ENCODE data around the gene METRN.
"Not testable (repeated sequence)": the region's sequence is repeated elsewhere in the genome, so short reads cannot be mapped to it uniquely, and the experiment has no call there.

The METRN gene

DNA sequence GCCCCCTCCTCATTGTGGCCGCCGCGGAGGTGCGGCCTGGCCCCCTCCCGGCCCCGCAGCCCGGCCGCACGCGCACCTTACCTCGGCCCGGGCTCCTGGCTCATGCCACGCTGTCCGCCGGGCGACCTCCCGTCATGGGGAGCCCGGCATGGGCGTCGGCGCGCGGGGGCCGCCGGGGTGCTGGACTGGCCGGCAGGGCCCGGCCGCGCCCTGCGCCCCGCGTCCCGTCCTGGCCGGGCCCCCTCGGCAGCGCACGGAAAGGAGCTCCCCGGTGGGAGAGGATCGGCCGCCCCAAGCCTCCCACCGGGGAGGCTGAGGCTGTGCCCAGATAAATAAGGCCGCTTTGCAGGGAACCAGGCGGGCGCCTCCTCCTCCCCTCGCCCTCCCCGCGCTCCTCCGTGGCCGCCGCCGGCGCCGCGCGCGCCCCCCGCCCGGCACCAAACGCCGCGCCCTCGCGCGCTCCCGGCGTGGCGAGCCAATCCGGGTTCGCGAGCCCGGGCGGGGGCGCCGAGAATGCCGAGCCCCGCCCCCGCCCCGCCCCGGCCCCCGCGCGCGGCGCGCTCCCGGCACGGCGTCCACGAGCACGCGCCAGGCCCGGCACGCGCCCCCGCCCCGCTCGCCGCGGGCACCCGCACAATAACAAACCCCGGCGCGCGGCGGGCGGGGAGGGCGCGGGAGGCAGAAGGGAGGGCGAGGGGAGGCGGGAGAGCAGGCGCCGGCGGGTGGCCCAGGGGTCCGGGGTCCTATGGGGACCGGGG, 9.3 kb upstream of the METRN start, which contains the start of gene FBXL16:
Gene FBXL16 (minus strand): TSS at position 371 of the 758 bp plus-strand sequence. CDS start 8,396 bp downstream, outside the sequence.
- Histone ChIP-seq H3K4me3 (peak within 1 kb of the TSS in 1 of 7 experiments; percentile 30), H3K27ac (no peak within 1 kb of the TSS)

DNA sequence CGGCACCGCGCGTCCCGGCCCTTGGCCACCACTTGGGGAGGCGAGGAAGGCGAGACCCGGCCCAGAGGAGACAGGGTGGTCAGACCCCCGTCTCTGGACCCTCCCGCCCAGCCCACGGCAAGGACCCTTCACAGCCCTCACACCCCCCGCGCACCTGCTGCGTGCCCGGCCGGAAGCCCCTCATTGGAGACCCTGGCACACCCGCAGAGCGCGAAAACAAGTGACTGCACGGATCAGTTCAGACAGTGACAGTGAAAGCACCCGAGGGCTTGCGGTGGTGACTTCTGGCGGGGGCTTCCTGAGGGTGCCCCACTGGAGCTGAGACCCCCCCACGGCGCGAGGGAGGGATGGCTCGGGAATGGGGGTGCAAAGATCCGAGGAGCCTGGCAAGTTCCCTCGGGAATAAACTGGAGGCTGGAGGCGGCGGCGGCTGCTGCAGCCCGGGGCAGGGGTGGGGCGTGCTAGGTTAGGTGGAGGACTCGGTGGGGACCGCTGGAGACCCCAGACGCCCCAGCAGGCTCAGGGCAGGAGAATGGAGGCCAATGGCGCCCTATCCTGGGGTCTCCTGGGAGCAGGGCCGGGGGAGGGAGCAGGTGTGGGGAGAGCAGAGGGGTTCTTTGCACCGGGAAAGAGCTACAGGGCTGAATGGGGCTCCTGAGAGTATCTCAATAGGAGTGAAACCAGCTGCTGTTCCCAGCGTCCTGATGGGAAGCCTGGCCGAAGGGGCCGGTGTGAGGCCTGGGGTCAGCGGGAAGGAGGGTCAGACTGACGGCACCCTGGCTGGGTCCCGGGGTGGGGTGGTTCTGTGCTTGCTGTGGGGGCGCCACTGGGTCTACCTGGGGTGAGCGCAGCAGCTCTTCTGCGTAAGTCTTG, 8.5 kb upstream of the METRN start:
- peak overlapping the region in 1 of 7 experiments; percentile 25 for H3K4me3 ChIP-seq

DNA sequence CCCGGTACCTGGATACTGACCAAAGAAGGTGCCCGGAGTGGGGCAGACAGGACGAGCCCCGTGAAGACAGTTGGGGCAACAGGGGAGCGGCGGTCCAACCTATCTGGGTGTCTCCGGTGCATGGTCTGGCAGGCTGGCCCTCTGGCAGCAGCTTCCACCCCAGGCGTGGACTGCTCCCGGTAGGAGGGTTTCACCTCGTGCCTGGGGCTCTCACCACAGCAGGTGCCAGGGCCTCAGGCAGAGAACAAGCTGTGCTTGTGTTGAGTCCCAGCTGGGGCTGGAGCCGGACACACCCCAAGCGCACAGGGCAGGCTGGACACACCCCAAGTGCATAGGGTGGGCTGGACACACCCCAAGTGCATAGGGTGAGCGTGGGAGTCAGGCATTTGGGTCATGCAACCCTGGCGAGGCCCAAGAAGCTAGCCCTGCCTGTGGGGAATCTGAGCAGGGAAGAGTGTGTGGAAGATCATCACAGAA, 7.8 kb upstream of the METRN start:
- Histone ChIP-seq H3K27ac (no peak overlapping the region), H3K4me3 (no peak overlapping the region)

More for the DNA sequence above, 8.5 kb upstream of the METRN start:
- no peak overlapping the region for H3K27ac ChIP-seq

DNA sequence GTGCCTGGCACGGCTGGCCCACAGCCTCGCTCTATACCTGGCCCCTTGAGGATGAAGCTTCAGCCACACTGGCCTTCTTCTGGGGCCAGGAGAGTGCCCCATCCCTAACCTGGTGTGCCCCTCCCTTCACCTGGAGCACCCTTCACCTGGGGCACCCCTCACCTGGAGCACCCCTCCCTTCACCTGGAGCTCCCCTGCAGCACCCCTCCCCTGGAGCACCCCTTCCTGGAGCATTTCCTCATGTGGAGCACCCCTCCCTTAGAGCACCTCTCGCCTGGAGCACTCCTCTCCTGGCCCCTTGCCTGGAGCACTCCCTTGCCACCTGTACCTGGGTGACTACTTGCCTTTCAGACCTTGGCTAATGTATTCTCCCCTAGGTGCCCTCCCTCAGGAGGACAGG, 6.9 kb upstream of the METRN start:
- Histone ChIP-seq H3K4me3 (no peak overlapping the region), H3K27ac (no peak overlapping the region)

DNA sequence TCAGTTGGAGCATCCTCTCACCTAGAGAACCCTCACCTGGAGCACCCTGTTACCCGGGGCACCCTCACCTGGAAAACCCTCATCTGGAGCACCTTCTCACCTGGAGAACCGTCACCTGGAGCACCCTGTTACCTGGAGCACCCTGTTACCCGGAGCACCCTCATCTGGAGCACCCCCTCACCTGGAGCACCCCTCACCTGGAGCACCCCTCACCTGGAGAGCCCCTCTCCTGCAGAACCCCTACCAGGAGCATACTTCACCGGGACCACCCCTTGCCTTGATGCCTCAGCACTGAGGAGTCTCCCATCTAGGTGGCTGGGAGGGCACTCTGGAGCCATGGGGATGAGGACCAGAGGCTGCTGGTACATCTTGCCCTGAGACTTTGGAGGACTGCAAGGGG, 6.0 kb upstream of the METRN start:
- Histone ChIP-seq H3K4me3 (no peak overlapping the region), H3K27ac (no peak overlapping the region)

DNA sequence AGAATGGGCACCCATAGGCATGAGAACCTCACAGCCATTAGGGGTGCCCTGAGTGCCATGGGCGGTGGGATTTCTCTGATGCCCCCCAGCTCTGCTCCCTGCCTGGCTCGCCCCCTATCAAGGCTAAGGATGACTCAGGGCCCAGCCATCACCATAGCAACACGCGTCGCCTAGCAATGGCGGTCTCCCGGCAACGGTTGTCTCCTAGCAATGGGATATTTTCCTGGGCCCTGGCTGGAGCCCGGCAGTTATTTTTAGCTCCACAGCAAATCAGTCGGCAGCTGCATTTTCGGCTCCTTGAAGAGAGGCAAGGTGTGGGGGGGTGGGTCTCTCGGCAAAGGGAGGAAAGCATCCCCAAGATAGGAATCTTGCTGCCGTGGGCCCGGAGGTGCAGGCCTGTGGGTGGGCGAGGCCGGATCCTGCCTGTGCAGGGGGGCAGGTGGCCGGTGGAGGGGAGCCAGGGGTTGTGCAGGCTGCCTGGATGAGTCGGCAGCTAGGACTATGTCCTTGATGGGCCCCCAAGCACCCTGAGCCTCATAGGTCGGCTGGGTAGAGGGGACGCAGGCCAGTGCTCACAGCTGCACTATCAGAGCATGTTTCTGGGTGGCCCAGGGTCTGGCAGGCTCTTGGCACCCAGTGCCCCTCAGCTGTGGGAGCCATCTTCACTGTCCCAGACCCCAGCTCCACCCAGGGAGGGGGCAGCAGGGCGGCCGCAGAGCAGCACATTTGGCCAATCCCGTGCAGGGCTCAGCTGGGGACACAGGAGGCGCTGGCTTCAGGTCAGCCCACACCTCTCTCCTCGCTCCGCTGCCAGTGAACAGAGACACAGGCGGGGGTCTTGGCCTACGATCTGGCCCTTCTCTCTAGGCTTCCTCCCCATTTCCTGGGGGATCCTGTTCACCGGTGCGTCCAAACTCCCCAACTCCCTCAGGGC, 5.1 kb upstream of the METRN start:
- Histone ChIP-seq H3K4me3 (no peak overlapping the region), H3K27ac (no peak overlapping the region)

DNA sequence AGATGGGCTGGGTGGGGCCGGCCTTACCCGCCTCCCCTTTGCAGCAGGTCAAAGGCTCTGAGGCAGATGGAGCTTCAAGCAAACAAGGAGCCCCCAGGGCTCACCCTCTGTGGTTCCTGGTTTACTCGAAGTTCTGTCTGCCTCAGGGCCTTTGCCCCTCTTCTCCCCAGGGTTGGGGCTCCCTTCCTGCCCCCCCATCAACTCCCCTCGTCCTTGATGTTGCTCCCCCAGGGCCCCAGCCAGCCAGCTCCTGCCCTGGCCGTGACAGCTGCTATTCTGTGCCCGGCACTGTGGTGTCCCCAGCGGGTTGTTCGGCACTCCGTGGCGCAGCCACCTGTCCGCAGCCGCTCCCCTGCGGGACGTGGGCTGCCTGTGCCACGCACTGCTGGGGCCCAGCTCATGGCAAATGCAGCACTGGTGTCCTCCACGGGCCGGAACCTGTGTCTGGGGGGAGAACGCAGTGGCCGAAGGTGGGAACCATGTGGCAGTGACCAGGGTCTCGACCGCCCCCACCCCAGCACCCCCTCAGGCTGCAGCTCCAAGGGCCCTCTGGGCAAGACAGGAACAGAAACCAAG, 4.3 kb upstream of the METRN start:
- H3K4me3 ChIP-seq = no peak overlapping the region
- no peak overlapping the region for H3K27ac ChIP-seq

DNA sequence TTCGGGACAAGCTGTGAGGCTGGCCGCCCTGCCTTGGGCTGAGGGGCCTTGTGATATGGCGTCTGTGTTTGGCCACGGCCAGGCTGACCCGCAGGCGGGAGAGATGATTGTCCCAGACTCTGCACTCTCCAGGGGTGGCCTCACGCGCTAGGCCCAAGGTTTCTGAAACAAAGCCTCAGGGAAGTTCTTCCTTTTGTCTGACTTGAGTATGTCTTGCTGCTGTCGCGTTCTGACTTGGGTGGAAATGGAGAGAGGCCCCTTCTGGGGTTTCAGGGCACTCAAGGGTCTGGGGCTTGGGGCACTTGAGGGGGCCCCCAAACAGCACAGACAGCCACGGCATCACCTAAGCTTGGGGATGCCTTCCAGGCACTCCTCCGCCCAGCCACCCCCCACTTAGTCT, 3.8 kb upstream of the METRN start:
- H3K27ac ChIP-seq = no peak overlapping the region
- H3K4me3 ChIP-seq = no peak overlapping the region

DNA sequence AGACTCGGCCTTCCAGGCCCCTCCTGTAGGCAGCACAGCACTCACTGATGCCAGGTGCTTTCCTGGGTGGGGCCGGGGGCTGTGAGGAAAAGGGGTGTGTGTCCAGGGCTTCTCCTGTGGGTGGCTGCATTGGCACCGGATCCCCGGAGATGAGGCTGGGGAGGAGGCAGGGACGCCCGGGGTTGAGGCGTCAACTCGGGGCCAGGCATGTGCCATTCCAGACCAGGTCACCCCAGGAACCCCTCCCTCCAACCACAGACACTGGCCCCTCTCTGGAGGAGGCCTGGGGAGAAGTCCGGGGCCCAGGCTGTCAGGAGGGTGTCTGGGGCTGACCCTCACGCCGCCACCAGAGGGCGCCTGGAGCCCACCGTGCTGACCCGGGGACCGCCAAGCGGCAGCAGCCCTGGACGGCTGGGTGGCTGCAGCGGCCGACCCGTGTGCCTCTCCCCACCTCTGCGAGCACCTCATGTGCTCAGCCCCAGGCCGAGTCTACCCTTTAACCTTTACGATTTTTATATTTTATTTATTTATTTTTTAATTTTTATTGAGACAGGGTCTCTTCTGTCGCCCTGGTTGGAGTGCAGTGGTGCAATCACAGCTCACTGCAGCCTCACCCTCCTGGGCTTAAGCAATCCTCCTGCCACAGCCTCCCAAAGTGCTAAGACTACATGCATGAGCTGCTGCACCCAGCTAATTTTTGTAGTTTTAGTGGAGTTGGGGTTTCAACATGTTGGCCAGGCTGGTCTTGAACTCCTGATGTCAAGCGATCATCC, 3.2 kb upstream of the METRN start:
- H3K4me3 ChIP-seq = no peak overlapping the region
- no peak overlapping the region for H3K27ac ChIP-seq

DNA sequence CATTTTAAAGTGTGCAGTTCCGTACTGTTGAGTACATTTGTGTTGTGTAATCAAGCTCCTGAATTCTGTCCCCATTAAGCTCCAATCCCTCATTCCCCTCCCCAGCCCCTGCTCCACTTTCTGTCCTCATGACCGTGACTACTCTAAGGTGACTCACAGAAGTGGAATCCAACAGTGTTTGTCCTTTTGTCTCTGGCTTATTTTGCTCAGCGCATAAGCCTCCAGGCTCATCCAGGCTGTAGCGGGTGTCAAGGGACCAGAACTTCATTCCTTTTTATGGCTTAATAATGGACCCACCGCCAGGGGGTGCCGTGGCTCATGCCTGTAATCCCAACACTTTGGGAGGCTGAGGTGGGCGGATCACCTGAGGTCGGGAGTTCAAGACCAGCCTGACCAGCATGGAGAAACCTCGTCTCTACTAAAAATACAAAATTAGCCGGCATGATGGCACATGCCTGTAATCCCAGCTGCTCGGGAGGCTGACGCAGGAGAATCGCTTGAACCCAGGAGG, 2.1 kb upstream of the METRN start:
- H3K4me3 ChIP-seq, H3K27ac ChIP-seq: not testable (repeated sequence)

DNA sequence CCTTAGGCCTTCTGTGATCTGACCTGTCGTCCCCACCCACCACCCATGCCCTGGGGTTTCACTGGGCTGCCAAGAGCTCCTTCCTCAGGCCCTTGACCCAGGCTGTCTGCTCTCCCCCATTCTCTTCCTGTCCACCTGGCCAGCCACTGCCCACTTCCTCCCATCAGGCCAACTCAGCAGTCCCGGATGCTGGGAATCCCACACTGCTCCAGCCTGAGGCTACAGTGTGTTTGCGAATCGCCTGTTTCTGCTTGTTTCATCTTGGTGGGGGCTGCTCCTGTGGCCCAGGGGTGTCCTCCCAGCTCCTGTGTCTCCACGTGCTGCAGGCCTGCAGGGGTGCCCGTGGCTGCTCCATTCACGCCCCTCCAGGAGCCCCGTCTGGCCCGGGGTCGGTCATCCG, 839 bp upstream of the METRN start:
- no peak overlapping the region for H3K4me3 ChIP-seq
- H3K27ac ChIP-seq = no peak overlapping the region

DNA sequence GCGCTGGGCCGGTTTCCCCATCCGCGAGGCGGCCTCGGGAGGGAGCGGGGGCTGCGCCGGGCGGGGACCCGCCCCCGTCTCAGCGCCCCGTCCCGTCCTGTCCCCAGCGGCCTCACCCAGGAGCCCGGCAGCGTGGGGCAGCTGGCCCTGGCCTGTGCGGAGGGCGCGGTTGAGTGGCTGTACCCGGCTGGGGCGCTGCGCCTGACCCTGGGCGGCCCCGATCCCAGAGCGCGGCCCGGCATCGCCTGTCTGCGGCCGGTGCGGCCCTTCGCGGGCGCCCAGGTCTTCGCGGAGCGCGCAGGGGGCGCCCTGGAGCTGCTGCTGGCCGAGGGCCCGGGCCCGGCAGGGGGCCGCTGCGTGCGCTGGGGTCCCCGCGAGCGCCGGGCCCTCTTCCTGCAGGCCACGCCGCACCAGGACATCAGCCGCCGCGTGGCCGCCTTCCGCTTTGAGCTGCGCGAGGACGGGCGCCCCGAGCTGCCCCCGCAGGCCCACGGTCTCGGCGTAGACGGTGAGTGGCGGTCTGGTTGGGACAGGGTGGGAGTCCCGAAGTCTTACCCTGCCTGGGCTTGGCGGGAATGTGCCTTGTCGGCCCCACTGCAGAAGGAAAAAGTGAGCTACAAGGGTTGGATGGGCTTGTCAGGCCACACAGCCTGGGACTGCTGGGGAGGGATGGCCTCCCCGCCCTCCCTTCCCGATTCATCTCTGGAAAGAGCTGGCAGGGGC, 720 bp downstream of the METRN start:
- Histone ChIP-seq H3K4me3 (peak overlapping the region; percentile 47 to 53 (median 48)), H3K27ac (peak overlapping the region in 2 of 21 experiments; percentile 2 to 53)

DNA sequence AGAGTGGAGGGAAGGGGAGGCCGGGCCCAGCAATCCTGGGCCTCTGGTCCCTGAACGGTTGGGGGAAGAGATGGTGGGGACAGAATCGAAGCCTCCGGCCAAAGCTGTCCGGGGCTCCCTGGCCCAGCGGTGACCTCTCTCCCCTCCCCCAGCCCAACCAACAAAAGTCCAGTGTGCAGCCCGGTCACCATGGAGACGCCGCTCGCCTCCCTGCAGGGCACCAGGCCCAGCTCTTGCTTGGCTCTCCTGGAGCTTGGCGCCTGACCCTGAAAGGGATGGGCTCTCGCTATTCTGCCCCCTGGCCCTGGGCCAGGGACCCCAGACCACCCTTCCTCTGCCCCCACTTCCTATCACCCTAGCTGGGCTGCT, 1.3 kb downstream of the METRN start:
- Histone ChIP-seq H3K4me3 (peak overlapping the region in 4 of 7 experiments; percentile 47 to 52 (median 48)), H3K27ac (no peak overlapping the region)

DNA sequence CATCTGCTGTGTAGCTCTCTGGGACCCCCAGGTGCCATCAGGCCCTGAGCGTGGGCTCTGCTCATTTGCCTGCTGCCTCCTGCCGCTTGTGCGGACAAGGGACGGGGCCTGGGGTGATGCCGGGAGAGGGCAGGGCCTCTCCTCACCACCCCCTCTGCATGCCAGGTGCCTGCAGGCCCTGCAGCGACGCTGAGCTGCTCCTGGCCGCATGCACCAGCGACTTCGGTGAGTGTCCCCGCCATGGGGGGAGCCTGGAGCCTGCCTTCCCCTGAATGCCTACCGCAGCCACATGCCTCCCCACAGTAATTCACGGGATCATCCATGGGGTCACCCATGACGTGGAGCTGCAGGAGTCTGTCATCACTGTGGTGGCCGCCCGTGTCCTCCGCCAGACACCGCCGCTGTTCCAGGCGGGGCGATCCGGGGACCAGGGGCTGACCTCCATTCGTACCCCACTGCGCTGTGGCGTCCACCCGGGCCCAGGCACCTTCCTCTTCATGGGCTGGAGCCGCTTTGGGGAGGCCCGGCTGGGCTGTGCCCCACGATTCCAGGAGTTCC, 1.9 kb downstream of the METRN start:
- Histone ChIP-seq H3K27ac (no peak overlapping the region), H3K4me3 (no peak overlapping the region)

DNA sequence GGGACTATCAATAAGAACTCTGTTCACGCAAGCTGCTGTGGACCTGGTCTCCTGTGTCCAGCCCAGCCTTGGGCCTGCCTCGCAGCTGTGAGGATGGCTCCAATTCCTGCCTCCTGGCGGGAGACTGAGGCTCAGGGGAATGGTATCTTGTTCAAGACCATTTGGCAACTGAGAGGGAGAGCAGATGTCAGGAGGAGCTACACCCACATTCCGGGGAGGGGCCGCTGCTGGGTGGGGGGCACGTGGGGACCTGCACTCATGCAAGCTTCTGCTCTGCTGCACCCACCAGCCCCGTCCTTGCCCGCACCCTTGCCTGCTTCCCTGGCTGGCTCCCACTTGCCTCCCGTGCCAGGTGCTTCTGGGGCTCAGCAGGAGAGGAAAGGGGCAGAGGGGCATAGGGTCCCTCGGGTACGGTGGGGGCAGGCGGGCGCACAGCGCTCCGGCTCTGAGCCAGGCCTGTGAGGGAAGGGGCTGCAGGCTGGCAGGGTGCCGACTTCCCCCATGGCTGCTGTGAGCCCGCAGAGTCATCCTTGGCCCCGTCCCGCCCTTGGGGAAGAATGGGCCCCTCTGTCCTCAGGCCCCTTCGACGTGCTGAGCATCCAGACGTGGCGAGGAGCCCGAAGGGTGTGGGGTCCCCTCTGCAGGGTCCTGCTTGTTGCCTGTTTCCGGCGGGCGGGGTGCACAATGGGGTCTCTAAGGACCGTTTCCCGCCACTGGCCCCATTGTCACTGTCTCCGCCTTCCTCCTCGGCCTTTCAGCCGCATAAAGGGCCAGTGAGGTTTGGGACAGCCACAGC, 2.7 kb downstream of the METRN start:
- no peak overlapping the region for H3K4me3 ChIP-seq
- H3K27ac ChIP-seq = no peak overlapping the region

DNA sequence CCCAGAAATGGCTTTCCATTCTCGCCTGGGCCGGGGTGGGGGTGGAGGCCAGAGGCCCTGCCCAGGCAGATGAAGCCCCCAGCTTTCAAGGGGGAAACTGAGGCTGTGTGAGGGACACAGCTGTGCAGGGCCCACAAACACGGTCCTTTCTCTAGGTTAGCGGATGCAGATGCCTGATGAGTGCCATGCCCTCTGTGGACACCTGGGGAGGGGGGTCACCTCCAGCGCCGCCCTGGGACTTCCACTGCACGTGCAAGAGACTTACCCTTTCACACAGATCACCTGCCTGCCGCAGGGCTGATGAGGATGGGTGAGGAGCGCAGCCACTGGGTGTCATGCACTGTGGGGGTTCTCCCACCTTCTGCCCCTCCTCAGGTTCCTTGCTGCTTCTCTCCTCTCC, 3.5 kb downstream of the METRN start:
- Histone ChIP-seq H3K4me3 (no peak overlapping the region), H3K27ac (no peak overlapping the region)

DNA sequence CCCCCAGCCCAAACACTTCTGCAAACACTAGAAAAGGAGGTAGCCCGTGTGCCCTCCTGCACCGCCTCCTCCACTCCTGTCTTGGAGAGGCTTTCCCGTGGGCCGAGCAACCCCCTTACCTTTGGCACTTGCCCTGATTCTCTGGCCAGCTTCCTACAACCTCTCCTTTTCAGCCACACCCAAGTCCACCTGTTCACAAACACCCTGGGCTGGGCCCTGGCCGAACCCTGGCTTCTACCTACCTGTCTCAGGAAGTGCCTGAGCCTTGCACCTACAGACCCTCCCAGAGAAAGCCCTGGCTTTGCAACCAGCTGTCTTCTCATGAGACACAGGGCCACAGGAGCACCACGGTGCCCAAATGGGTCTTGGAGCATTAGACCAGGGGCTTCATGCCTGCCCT, 4.0 kb downstream of the METRN start:
- no peak overlapping the region for H3K27ac ChIP-seq

More for the DNA sequence above, 4.0 kb downstream of the METRN start:
- H3K4me3 ChIP-seq = no peak overlapping the region

All from skin epidermis (tissue), 12 donors.